NOMO-1 treated with dmso at 0.1 percent for 144 hours (cell line): ENCODE data around the gene GNAI3.
A peak's percentile ranks its signal among the peaks of the same experiment; 100 is the strongest.

Experiments used
- DNase-seq: peaks from one replicate; lab custom pipeline; 2025; ENCODE audit not compliant: unreplicated experiment; lab: John Stamatoyannopoulos, UW

GNAI3 gene

GRCh38 chr1:109592916-109593315 is 44.5 kb downstream of the GNAI3 start:
- DNase-seq = no peak

DNA sequence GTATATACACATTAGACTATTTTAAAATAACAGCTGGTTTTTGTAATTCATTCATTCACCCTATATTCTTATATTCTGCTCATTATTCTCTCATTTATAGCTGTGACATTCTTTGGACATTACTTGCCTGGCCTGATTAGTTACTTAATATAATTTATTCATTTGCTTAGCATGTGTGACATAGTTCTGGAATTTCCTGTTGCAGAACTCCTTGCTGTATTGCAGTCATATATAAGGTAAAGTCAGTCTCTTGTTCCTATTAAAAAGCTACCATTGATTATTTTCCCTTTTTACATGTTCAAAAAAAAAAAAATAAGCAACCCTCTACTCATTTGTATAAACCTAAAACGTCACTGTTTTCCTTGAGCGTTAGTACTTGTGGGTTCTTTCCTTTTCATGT is 47.1 kb downstream of the GNAI3 start:
- no peak for DNase-seq

DNA sequence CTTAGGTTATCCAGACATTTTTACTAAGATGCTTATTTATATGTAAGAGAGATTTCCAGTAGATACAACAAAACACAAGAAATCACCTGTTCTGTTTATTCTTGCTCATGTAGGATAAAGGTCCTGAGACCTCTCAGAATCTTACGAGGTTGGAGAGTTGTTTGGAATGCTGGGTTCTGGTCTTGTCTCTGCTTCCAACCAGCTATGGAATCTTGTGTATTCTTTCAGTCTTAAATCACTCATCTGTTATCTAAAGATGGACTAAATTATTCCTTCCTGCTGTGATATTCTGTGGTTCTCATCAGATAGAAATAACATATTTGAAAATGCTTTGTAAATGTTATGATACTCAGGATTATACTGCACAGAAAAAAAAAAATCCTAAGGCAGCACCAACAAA is 49.7 kb downstream of the GNAI3 start:
- no peak for DNase-seq

DNA sequence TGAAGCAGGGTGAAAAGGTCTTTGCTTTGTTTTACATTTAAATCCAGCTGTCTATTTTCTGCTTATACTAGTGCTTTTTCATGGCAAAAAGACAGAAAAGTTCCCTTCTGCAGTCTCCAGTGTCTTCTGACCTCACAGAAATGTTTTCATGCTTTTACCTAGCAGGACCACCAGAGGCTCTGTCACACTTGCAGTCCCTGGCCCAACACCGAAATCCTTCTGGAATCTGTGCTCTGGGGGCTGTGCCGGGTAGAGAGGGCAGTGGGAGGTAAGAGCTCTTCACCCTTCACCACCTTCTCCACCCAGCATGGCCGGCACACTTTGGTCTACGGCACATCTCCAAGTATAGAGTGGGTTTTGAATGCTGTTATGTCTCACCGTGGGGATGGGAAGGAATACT is 50.2 kb downstream of the GNAI3 start:
- no peak for DNase-seq

GRCh38 chr1:109603229-109603628 is 54.8 kb downstream of the GNAI3 start:
- DNase-seq = no peak

- no peak for DNase-seq
Measured at GRCh38 chr1:109605381-109605780, 57.0 kb downstream of the GNAI3 start.

DNA sequence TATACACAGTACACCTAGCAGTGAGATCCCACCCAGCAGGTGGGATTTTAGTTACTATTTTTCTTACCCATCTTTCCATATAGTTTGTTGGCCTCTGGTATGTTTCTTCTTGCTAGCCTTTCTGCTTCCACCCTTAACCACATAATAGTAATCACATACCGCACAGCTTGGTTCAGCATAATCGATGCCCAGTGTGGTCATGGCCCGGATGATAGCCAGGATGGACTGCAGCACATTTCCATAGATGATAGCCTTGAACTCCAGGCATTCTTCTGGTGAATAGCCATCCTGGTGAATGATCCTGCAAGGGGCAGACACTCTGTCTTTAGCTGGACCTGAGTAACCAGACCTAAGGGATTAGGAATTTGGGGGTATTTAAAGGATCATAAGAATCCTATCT is 61.5 kb downstream of the GNAI3 start:
- DNase-seq = no peak

GRCh38 chr1:109610609-109611307 is 62.3 kb downstream of the GNAI3 start:
- no peak for DNase-seq

GRCh38 chr1:109611308-109611990 is 63.0 kb downstream of the GNAI3 start:
- DNase-seq = no peak

GRCh38 chr1:109613361-109614147 is 65.1 kb downstream of the GNAI3 start:
- no peak for DNase-seq

DNA sequence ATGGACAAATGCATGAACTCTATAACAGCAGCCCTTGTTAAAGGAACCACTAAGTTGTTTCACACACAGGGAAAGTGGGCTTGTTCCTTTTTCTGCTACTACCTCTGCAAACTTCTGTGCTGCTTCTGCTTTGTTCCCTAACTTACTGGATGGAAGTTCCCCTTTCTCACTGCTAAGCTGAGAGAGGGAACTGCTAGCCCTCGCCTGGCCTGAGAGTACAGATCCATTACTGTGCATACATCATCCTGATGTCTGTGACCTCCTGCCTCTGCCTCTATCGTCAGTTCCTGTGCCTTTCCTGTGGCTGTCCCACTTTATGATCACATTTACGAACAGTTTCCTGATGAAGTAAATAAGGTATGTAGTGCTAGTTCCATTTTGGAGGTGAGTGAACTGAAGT is 67.5 kb downstream of the GNAI3 start:
- DNase-seq = peak; percentile 94

DNA sequence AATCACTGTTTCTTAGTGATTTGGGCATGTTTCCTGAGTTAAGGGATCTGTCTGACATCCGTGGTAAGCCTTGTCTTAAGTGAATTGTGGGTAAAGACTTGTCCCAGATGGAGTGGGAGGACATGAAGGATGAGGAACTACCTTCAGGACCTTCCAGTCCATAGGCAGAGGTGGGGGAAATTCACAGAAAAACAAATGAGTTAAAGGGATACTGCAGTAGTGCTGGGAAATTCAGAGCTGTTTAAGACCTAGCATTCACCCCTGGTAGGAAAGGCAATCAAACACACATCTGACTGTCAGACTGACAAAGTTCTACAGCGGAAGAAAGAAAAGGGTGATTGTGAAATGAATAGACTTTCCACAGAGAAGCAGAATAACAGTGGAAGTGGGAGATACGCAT is 68.0 kb downstream of the GNAI3 start:
- no peak for DNase-seq

GRCh38 chr1:109617291-109617801 is 68.9 kb downstream of the GNAI3 start:
- DNase-seq = peak; percentile 26

GRCh38 chr1:109618661-109619575 is 70.5 kb downstream of the GNAI3 start:
- DNase-seq = no peak

DNA sequence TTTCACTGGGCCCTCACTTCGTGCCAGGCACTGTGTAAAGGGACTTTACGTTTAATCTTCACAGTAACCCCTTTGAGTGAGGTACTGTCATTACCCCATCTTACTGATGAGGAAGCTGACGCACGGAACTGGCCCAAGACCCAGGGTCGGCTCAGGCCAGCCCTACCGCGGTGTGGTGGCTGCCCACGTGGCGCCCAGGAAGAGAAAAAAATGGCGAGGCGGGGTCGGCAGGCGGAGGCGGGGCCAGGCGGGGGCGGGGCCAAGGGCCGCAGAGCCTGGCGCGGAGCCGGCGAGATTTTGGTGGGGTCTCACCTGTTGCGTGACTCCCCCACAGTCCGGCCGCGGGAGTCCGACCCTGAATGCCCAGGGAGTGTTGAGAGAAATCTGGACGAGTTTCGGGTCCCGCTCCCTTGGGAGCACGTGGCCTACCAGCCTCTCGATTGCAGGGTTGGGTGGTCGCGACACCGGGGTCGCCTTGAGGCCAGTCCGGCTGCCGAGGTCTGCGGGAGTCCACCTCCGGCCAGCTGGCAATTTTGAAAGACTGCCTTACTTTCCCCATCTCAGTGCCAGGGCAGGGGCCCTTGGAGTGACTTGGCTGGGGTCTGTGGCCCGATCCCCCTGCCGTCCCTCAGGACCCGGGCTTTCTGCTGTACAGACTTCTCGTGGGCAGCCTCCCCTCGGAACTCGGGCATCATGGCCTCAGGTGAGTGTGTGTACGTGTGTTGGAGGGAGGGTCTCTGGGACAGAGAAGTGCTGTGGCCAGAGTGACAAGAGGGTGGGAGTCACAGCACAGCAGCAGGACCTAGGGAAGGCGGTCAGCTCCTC is 71.4 kb downstream of the GNAI3 start, which contains the start of the genes AMPD2 and GNAT2:
AMPD2 (plus strand) TSS at position 262 of the 825 bp plus-strand sequence. CDS start 1,339 bp downstream, outside the sequence.
GNAT2 (minus strand) TSS at position 41 of the 825 bp plus-strand sequence. CDS start 6,746 bp downstream, outside the sequence.
- DNase-seq = peak; percentile 57

- DNase-seq = no peak
Measured at GRCh38 chr1:109620401-109620791, 72.0 kb downstream of the GNAI3 start.

- DNase-seq = peak; percentile 92
Measured at GRCh38 chr1:109620841-109621286, 72.4 kb downstream of the GNAI3 start.

GRCh38 chr1:109621379-109622136 is 73.1 kb downstream of the GNAI3 start:
- no peak for DNase-seq
